Right lobe of liver (tissue), 6 donors: ENCODE results near the gene AMZ2. TPM values are rescaled to one million over a fixed set of nuclear protein-coding genes. Genes with fewer than 3 reads are reported as not detected.
"Not testable (repeated sequence)": the region's sequence is repeated elsewhere in the genome, so short reads cannot be mapped to it uniquely, and the experiment has no call there.

ENCODE experiments used
- ATAC-seq, 4 donors: fragments of 200-7000 bp; cut with Tn5 transposase; one replicate each; pipeline ENCODE4 v1.9.1; 2020; ENCODE audit warnings: mild to moderate bottlenecking in 4 of 4, moderate library complexity in 4 of 4
- DNase-seq, 3 donors: peaks; one replicate each; pipeline ENCODE4 v3.0.0-alpha.2; 2020
- H3K27ac ChIP-seq, 3 donors: fragments of 200-600 bp; one replicate each; pipeline ENCODE4 v1.8.0; 2022
- H3K27me3 ChIP-seq, 2 donors: fragments of 200-600 bp; one replicate each; pipeline ENCODE4 v1.8.0; 2022
- H3K36me3 ChIP-seq, 4 donors: fragments of 200-600 bp; sonication (generic) in 1 of 4; one replicate each; pipeline versions ENCODE4 v1.5.1 to v1.8.0; 2017 to 2022; ENCODE audit warnings: control low read depth in 1 of 4
- H3K4me1 ChIP-seq, 4 donors: fragments of 200-600 bp; sonication (generic) in 1 of 4; one replicate each; pipeline versions ENCODE4 v1.5.1 to v1.8.0; 2017 to 2022; ENCODE audit warnings: control low read depth in 1 of 4
- H3K4me3 ChIP-seq, 3 donors: fragments of 200-600 bp; one replicate each; pipeline ENCODE4 v1.8.0; 2022
- H3K9me3 ChIP-seq, 4 donors: fragments of 200-600 bp; sonication (generic) in 1 of 4; one replicate each; pipeline versions ENCODE4 v1.5.1 to v1.8.0; 2017 to 2022; ENCODE audit warnings: control low read depth in 1 of 4
- CTCF ChIP-seq, 4 donors: fragments of 200-600 bp in 3 of 4; fragments of 450-650 bp in 1 of 4; IDR thresholded peaks; one replicate each; pipeline versions ENCODE4 v1.5.1 to v1.8.0; 2016 to 2022; ENCODE audit warnings: antibody characterized with exemption in 4 of 4, mild to moderate bottlenecking in 2 of 4
- POLR2A ChIP-seq: fragments of 450-650 bp; IDR thresholded peaks from one replicate; pipeline ENCODE4 v1.6.1; 2017; ENCODE audit warnings: antibody characterized with exemption, mild to moderate bottlenecking
- WGBS: methylation state at CpG from one replicate; pipeline ENCODE4 v1.1.6; 2018; ENCODE audit warnings: low coverage, low lambda C conversion rate; ENCODE audit not compliant: insufficient coverage; ENCODE audit errors: missing lambda C conversion rate; 5-methylcytosine and 5-hydroxymethylcytosine counted together
- intact Hi-C, 2 donors: fragments of 100-400 bp; cut with DNase I; formaldehyde crosslinking; loops; one replicate each; pipeline versions ENCODE4 v1.11.2 to v1.14.1; 2022
- total RNA-seq, 6 experiments: library from RNA; depleted of rRNA in 2 of 6; stranded (reverse); fragments of >200 nt in 2 of 6; fragmentation: NEBNext Ultra II Directional in 3 of 6; extraction: Animal tissue kit (Norgen Biotek cat#: 25700) in 3 of 6; gene quantifications; one replicate each; pipeline versions ENCODE4 v1.1.0 to v1.2.4, GENCODE V29; 2016 to 2023
- donor health status: DM: no; HTN: yes; CAD: no.
- donor health status: DM: no; HTN: no; CAD: no.
- donor health status: DM: no; HTN: no; CAD: no.
- donor health status: DM: no; HTN: yes; CAD: no.
- donor health status: DM: no; HTN: yes; CAD: no.

Gene AMZ2
- total RNA-seq, 6 experiments from 2014 or later: 15.3 to 31.2 (median 18.2) TPM

DNA sequence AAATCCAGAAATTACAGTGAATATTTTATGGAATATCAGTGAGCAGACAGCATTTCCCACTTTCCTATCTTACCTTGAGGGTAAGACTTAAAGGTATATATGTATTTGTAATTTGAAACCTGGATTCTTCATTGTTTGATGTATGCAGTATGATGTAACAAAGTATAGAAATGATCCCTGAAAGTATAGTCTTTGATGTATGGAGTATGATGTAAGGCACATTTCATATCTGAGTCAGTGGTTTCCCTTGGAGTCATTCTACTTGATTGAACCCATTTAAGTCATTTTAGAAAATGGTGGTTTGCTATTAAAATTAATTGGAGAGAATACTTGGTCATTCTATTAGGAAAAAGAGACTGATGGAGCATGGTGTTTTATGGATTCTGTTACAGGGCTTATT is 10.1 kb downstream of the AMZ2 start:
- DNase-seq: no peak
- no peaks in the 10 kb centered on the region for H3K27me3 ChIP-seq
- no peak overlapping the region for H3K27ac ChIP-seq
- ATAC-seq: no peak
- intact Hi-C loops: no loop called here
- H3K36me3 ChIP-seq: no peaks in the 10 kb centered on the region
- TF ChIP-seq CTCF (IDR thresholded peaks at IDR 0.05) (no peak), POLR2A (no peak)
- peaks cover 0 to 37% (median 10%) of the 10 kb centered on the region in 4 donors for H3K4me1 ChIP-seq
- H3K4me3 ChIP-seq: no peak overlapping the region
- H3K9me3 ChIP-seq: no peaks in the 10 kb centered on the region

- H3K36me3 ChIP-seq, H3K27me3 ChIP-seq, H3K4me3 ChIP-seq, intact Hi-C loops, H3K9me3 ChIP-seq: not testable (repeated sequence)
- ATAC-seq (peak; percentile 83 to 91 (median 88)), DNase-seq (peak; percentile 60 to 78 (median 78))
- 22% methylated on average over 17 of the region's 44 CpGs for WGBS
- Histone ChIP-seq H3K27ac (peak overlapping the region in 2 of 3 donors; percentile 14 to 33), H3K4me1 (peaks cover 0 to 41% (median 13%) of the 10 kb centered on the region in 4 donors)
Observed at GRCh38 chr17:68258890-68259647, 11.2 kb downstream of the AMZ2 start.

DNA sequence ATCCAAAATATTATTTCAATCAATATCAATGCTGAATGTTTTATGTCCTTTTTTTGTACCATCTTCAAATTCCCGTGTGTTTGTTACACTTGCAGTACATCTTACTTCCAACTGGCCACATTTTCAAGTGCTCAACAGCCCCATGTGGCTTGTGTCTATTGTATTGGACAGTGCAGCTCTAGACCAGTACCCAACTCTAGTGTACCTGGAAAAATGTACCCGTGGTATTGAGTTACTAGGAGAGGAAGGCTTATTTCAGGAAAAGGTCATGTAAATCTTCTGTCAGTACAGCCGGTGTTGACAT is 11.8 kb downstream of the AMZ2 start:
- DNase-seq, H3K9me3 ChIP-seq, H3K27ac ChIP-seq, H3K27me3 ChIP-seq, H3K4me3 ChIP-seq, H3K36me3 ChIP-seq, intact Hi-C loops, ATAC-seq: not testable (repeated sequence)
- peaks cover 0 to 40% (median 13%) of the 10 kb centered on the region in 4 donors for H3K4me1 ChIP-seq
- 72% methylated on average over 3 of the region's 3 CpGs for WGBS

DNA sequence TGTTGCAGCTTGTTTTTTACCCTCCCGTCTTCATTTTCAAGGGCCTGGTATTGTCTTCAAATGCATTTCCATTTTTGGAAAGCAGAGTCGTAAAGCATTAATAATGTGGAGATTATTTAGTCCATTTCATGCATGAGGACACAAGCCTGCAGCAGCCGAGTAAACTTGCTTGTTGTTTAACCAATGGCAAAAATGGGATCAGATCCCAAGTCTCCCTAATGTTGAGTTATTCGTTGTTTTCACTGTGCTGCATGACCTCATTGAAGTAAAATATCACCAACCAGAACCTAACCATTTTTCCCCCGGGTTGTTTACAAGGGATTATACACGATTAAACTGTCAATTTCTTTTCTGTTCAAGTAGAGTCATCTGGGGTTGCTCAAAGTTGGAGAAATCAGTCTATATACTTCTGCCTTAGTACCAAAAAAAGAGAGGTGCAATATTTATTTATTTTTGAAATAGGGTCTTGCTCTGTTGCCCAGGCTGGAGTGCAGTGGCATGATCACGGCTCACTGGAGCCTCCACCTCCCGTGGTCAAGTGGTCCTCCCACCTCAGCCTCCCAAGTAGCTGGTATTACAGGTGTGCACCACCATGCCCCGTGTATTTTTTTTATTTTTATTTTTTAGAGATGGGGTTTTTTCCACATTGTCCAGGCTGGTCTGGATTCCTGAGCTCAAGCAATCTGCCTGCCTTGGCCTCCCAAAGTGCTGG is 12.4 kb downstream of the AMZ2 start:
- H3K36me3 ChIP-seq: no peaks in the 10 kb centered on the region
- no peak for ATAC-seq
- H3K27me3 ChIP-seq: no peaks in the 10 kb centered on the region

DNA sequence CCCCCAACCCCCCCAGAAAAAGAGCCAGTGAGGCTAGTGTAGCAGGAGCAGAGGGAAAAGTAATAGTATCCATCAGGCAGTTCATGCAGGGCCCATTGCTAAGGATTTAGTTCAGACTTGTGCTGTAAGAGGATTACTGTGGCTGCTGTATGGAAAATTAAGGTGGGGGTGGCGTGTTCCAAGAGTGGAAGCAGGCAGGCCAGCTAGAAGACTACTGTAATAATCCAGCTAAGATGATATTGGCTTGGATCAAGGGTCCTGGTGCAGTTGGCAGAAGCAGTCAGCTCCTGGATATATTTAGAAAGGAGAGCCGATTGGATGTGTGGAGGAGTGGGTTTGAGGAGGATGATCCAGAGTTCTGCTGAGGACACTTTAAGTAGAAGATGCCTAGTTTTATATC is 14.6 kb downstream of the AMZ2 start:
- 51% methylated on average over 2 of the region's 2 CpGs for WGBS
- ATAC-seq, H3K4me3 ChIP-seq, H3K36me3 ChIP-seq, H3K9me3 ChIP-seq, H3K27me3 ChIP-seq, DNase-seq, H3K27ac ChIP-seq: not testable (repeated sequence)
- intact Hi-C loops: loop anchor here (5.0 to 10.0 kb wide), 4 partner anchors 130 to 202 kb away; no protein-coding TSS in a partner anchor
- H3K4me1 ChIP-seq: peaks cover 0 to 27% (median 9%) of the 10 kb centered on the region in 4 donors

More for the DNA sequence above, 12.4 kb downstream of the AMZ2 start:
- Histone ChIP-seq H3K9me3 (no peaks in the 10 kb centered on the region), H3K4me1 (peaks cover 0 to 36% (median 11%) of the 10 kb centered on the region in 4 donors), H3K4me3 (no peak overlapping the region), H3K27ac (no peak overlapping the region)
- 46% methylated on average over 5 of the region's 9 CpGs for WGBS
- TF ChIP-seq POLR2A (no peak), CTCF (IDR thresholded peaks at IDR 0.05) (no peak)
- DNase-seq: no peak
- intact Hi-C loops: loop anchor here (5.0 to 10.0 kb wide), 4 partner anchors 132 to 205 kb away; no protein-coding TSS in a partner anchor

GRCh38 chr17:68263101-68263681 is 15.3 kb downstream of the AMZ2 start:
- H3K9me3 ChIP-seq, H3K27me3 ChIP-seq, H3K4me3 ChIP-seq, DNase-seq, H3K27ac ChIP-seq, H3K36me3 ChIP-seq: not testable (repeated sequence)
- WGBS: 0% methylated on average over 8 of the region's 9 CpGs
- intact Hi-C loops: loop anchor here (5.0 to 10.0 kb wide), 4 partner anchors 129 to 202 kb away; no protein-coding TSS in a partner anchor
- TF ChIP-seq CTCF (IDR thresholded peaks at IDR 0.05): peak; percentile 26 to 60 (median 54)
- ATAC-seq: peak; percentile 70 to 82 (median 78)
- peaks cover 0 to 27% (median 9%) of the 10 kb centered on the region in 4 donors for H3K4me1 ChIP-seq

- Histone ChIP-seq H3K27ac (peak overlapping the region in 1 of 3 donors; percentile 68), H3K4me1 (peaks cover 0 to 19% (median 5%) of the 10 kb centered on the region in 4 donors)
- DNase-seq: peak in 1 of 3 donors; percentile 60
- H3K27me3 ChIP-seq, H3K9me3 ChIP-seq, H3K4me3 ChIP-seq, H3K36me3 ChIP-seq: not testable (repeated sequence)
- WGBS: 30% methylated on average over 2 of the region's 2 CpGs
- intact Hi-C loops: loop anchor here (10.0 kb wide), 3 partner anchors 129 to 199 kb away; no protein-coding TSS in a partner anchor
- peak; percentile 89 to 91 (median 90) for ATAC-seq
Observed at GRCh38 chr17:68265833-68266232, 18.0 kb downstream of the AMZ2 start.
